IPS-NIHi7 (cell line): Measurements from ENCODE around the gene DNAH5.
"Not testable (repeated sequence)": the region's sequence is repeated elsewhere in the genome, so short reads cannot be mapped to it uniquely, and the experiment has no call there.

ENCODE experiments used
- DNase-seq: peaks from one replicate; pipeline ENCODE4 v3.0.0; 2012; ENCODE audit warnings: mixed read lengths; ENCODE audit errors: extremely low spot score

Gene DNAH5

GRCh38 chr5:13843175-13843846 lies 101.2 kb downstream of the DNAH5 start:
- DNase-seq, result no peak

GRCh38 chr5:13833440-13833839 lies 111.0 kb downstream of the DNAH5 start:
- DNase-seq, result no peak

- no peak for DNase-seq
Observed at GRCh38 chr5:13831351-13831750, 113.1 kb downstream of the DNAH5 start.

GRCh38 chr5:13830536-13830935 lies 114.0 kb downstream of the DNAH5 start:
- DNase-seq, result no peak

GRCh38 chr5:13821366-13821765 lies 123.1 kb downstream of the DNAH5 start:
- no peak for DNase-seq

- DNase-seq, result no peak
Observed at GRCh38 chr5:13816126-13816525, 128.4 kb downstream of the DNAH5 start.

- DNase-seq, result no peak
Observed at GRCh38 chr5:13814301-13814700, 130.2 kb downstream of the DNAH5 start.

- DNase-seq, result no peak
Observed at GRCh38 chr5:13809921-13810320, 134.6 kb downstream of the DNAH5 start.

GRCh38 chr5:13804336-13804735 lies 140.2 kb downstream of the DNAH5 start:
- DNase-seq, result no peak

- DNase-seq, result not testable (repeated sequence)
Observed at GRCh38 chr5:13798569-13798968, 145.9 kb downstream of the DNAH5 start.

- DNase-seq, result no peak
Observed at GRCh38 chr5:13785781-13786415, 158.6 kb downstream of the DNAH5 start.

- DNase-seq, result no peak
Observed at GRCh38 chr5:13783726-13784125, 160.8 kb downstream of the DNAH5 start.

GRCh38 chr5:13780081-13780480 lies 164.4 kb downstream of the DNAH5 start:
- no peak for DNase-seq

GRCh38 chr5:13773649-13774048 lies 170.8 kb downstream of the DNAH5 start:
- no peak for DNase-seq

- DNase-seq, result no peak
Observed at GRCh38 chr5:13771011-13771571, 173.4 kb downstream of the DNAH5 start.

- DNase-seq, result no peak
Observed at GRCh38 chr5:13766236-13766635, 178.3 kb downstream of the DNAH5 start.

- DNase-seq, result no peak
Observed at GRCh38 chr5:13763719-13764118, 180.8 kb downstream of the DNAH5 start.

GRCh38 chr5:13749766-13750165 lies 194.7 kb downstream of the DNAH5 start:
- DNase-seq, result no peak

GRCh38 chr5:13746026-13746425 lies 198.5 kb downstream of the DNAH5 start:
- no peak for DNase-seq

GRCh38 chr5:13745508-13745907 lies 199.0 kb downstream of the DNAH5 start:
- DNase-seq, result peak; percentile 25

GRCh38 chr5:13740471-13740870 lies 204.0 kb downstream of the DNAH5 start:
- no peak for DNase-seq

GRCh38 chr5:13739479-13739878 lies 205.0 kb downstream of the DNAH5 start:
- DNase-seq, result no peak

- DNase-seq, result no peak
Observed at GRCh38 chr5:13735691-13736090, 208.8 kb downstream of the DNAH5 start.
